Esophagus mucosa (tissue), 1 donor: ENCODE data around the gene RPEL1. TPM values are rescaled to one million over a fixed set of nuclear protein-coding genes. Genes with fewer than 3 reads are reported as not detected.

Experiments
- ATAC-seq: fragments of 200-7000 bp; cut with Tn5 transposase; one replicate; pipeline ENCODE4 v1.9.1; 2020
- total RNA-seq: library from RNA; stranded (reverse); gene quantifications from one replicate; pipeline ENCODE4 v1.2.4, GENCODE V29; 2023
- donor health status: DM: yes; HTN: yes; CAD: no.

The RPEL1 gene
- total RNA-seq, 1 donor from 2014 or later: not detected

DNA sequence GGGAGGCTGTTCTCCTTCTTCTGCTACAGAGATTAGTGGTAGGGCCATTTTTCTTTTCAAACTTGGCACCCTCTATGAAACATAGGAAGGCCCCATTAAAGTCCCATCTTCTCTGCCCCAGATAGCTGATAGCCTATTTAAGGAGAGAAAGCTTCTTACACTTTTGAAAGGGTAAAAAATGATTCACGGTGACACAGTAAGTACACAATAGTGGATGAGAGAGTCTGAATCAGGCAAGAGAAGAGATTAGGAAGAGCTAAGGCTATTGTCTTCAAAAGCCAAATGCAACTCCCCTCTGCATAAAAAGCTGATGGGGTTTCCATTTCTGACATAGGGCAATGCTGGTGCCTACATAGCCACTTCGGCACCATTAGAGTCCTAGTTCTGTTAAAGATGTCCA, 34.8 kb downstream of the RPEL1 start:
- ATAC-seq: no peak

DNA sequence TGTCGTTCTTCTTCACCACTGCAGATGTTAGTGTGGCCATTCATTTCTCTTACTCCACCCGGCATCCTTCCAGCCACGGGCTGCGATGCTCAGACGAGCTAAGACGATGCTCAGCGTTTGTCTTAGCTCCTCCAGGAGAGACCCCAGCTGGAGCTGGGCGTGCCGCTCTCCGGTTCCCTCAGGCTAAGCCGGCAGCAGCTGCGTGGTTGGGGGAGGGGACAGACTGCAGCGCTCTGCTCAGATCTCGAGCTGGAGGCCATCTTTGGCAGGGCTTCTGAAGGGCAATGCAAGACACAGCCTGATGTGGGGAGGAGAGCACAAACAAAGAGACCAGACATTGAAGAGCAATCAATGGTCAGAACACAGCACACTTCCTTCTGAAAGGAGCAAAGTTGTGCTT, 36.1 kb downstream of the RPEL1 start:
- ATAC-seq: no peak

DNA sequence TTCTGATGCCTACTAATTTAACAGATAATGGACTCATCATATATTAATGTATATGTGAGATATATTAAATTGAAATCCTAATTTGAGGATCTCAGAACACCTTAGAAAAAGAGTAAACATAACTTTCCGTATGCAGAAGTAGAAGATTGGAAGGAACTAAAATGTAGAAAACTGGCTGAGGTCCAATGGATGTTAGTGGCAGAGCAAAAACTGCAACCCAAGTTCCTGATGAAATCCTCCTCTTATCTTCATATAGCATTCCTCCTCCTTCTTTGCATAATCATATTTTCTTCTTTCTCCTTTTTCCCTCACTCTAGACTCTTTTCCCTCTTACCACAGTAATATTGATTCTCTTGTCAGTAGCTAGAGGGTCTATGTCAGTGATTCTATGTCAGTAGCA, 37.3 kb downstream of the RPEL1 start:
- no peak for ATAC-seq

DNA sequence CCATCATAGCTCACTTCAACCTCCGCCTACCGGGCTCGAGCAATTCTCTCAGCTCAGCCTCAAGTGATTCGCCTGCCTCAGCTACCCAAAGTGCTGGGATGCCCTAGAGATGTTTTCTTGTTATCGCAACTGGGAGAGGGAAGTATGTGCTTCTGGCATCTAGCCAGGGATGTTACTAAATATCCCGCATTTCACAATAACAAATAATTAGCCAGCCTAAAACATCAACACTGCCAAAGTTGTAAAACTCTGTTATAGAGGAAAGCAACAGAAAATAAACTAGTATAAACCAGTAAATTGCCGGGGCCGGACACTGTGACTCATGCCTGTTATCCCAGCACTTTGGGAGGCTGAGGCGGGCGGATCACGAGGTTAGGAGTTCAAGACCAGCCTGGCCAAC, 38.5 kb downstream of the RPEL1 start:
- no peak for ATAC-seq

DNA sequence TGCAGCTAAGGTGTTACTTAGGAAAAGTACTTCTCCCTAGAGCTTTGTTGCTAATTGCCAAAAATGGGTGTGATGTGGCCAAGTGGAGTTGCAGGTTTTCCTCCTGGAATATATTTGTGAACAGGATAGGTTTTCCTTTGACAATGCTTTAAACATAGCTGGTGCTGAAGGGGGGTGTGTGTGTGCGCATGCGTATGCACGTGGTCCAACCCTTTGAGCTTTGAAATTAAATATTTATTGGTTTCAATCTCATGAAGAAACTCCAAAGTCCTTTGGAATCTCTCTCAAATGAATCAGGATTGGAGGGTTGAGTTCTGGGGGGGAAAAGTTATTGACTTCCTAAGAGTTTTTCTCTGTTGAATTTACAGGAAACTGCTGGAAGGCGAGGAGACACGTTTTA, 42.3 kb downstream of the RPEL1 start:
- ATAC-seq: no peak

DNA sequence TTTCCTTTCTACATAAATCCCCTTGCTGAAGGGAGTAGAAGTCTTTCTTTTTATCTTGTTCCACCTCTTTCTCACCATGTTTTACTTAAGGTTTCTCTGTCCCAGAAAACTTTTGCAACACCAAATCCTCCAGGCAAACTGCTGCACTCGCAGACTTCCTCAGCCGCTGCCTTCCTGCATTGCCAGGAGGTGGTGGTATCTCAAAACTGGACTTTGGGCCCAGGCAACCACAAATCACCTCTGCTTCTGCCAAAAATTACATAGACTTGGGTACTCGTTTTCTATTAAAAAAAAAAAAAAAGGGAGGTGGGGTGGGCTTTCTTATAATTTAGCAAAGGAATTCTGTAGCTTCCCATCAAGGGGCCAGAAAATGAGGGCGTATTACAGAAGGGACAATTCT, 45.9 kb downstream of the RPEL1 start:
- no peak for ATAC-seq

DNA sequence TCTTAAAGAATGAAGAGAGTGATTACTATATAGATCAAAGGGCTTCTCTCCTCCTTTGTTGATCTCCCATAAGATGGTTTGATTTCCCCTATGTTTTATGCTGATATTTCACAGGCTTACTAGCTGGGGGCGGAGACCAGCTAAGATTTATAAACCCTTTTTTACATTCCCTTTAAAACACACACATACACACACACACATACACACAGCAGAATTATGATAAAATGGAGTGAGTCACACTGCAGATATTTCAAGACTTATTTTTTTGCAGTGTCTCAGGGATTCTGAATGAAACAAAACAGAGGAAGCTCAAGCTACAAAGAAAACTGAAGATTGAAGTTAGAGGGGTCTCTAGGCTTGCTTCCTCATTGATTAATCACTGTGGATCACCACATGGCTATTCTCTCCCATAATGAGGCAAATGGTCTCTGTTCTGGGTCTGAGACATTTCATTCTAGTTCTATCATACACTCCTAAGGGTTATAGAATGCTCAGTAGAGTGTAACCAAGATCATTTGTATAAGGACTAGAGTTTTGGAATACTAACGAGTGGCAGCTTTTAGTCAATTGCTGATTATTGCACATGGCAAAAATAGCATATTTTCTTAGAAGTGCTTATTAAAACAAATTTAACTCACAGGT, 49.8 kb downstream of the RPEL1 start:
- no peak for ATAC-seq

Other genes with a start within 250 kb of the RPEL1 start
- 87.4 TPM for gene NT5C2, start 52.6 kb upstream of the RPEL1 start, total RNA-seq
- 1.4 TPM for gene INA, start 31.3 kb downstream of the RPEL1 start, total RNA-seq
- gene PCGF6, start 105.3 kb downstream of the RPEL1 start, total RNA-seq: 4.5 TPM
- gene TAF5, start 122.1 kb downstream of the RPEL1 start, total RNA-seq: 2.6 TPM
- gene ATP5MK, start 150.6 kb downstream of the RPEL1 start, total RNA-seq: 399 TPM
- gene PDCD11, start 150.7 kb downstream of the RPEL1 start, total RNA-seq: 23.5 TPM
- 2.7 TPM for gene CALHM2, start 206.5 kb downstream of the RPEL1 start, total RNA-seq
- gene CALHM1, start 213.0 kb downstream of the RPEL1 start, total RNA-seq: 0.04 TPM
- not detected for gene CALHM3, start 233.4 kb downstream of the RPEL1 start, total RNA-seq
- gene NEURL1, start 247.8 kb downstream of the RPEL1 start, total RNA-seq: 0.16 TPM